Measurements from ENCODE around the gene SCLY. TPM values are rescaled to one million over a fixed set of nuclear protein-coding genes. Genes with fewer than 3 reads are reported as not detected.

The SCLY gene
- total and polyA plus RNA-seq, 2 of the 13 experiments (the other 11 are each of a cell fraction or from before 2014, with no cell fraction given): 27.9 to 38.6 TPM

DNA sequence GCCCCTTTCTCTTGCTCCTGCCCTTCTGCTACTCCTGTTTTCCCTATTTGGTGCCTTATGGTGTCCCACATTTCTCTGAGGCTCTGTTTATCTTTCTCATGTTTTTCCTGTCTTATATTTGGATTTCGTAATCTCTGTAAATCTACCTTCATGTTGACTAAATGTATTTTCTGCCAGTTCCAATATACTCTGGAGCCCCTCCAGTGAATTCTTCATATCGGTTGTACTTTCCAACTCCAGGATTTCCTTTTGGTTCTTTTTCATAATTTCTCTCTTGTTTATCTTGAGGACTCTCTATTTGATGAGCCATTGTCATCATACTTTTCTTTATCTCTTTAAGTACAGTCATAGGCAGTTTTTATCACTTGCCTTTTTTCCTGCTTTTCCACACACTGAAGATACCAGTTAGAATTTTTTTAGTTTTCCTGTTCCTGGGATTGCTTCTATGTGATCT, 19.1 kb downstream of the SCLY start (continued):
- TF ChIP-seq TOE1 (CRISPR knock-in tag; IDR thresholded peaks at IDR 0.05) (0 out of 2 replicates have a peak, but pooled peaks have one; percentile 80), FIP1L1 (IDR thresholded peaks at IDR 0.05; ENCODE audit: borderline replicate concordance, insufficient read depth, low read depth, low read length) (no peak), NFYC (CRISPR knock-in tag; IDR thresholded peaks at IDR 0.05) (peak; percentile 45), AKAP8 (CRISPR knock-in tag; IDR thresholded peaks at IDR 0.05) (no peak), ZNF180 (CRISPR knock-in tag; IDR thresholded peaks at IDR 0.05; ENCODE audit: borderline replicate concordance, low read depth) (no peak), ZNF577 (CRISPR knock-in tag; IDR thresholded peaks at IDR 0.05; ENCODE audit: borderline replicate concordance, low read depth) (no peak), TCF7L2 (IDR thresholded peaks at IDR 0.05; ENCODE audit: low read depth, low read length) (no peak), NR2F6 (IDR thresholded peaks at IDR 0.05) (peak; percentile 68; the same call in 1 of the 2 replicates), NR2F6 (CRISPR knock-in tag; IDR thresholded peaks at IDR 0.05) (peak; percentile 87), RBAK (CRISPR knock-in tag; IDR thresholded peaks at IDR 0.05) (no peak), SIX1 (CRISPR knock-in tag; IDR thresholded peaks at IDR 0.05; ENCODE audit: borderline replicate concordance) (peak; percentile 93), KLF16 (CRISPR knock-in tag; IDR thresholded peaks at IDR 0.05) (peak in 1 of 2 experiments; percentile 93; a peak in 2 of 4 replicates), ARNTL (CRISPR knock-in tag; IDR thresholded peaks at IDR 0.05) (no peak), AHR (CRISPR knock-in tag; IDR thresholded peaks at IDR 0.05) (no peak), PTBP1 (IDR thresholded peaks at IDR 0.05; ENCODE audit: low read depth, low read length, poor library complexity, severe bottlenecking) (no peak), IKZF4 (CRISPR knock-in tag; IDR thresholded peaks at IDR 0.05; ENCODE audit: borderline replicate concordance, low read depth, not compliant biosample characterization) (no peak), ZFAT (CRISPR knock-in tag; conservative IDR thresholded peaks at IDR 0.05) (no peak), ONECUT2 (CRISPR knock-in tag; IDR thresholded peaks at IDR 0.05) (no peak), NR3C1 (CRISPR knock-in tag; IDR thresholded peaks at IDR 0.05) (no peak), ZNF260 (CRISPR knock-in tag; IDR thresholded peaks at IDR 0.05; ENCODE audit: borderline replicate concordance, low read depth) (no peak), ZNF24 (IDR thresholded peaks at IDR 0.05) (peak; percentile 64; the same call in 1 of the 2 replicates), TAF15 (IDR thresholded peaks at IDR 0.05; ENCODE audit: low read depth, low read length, poor library complexity, severe bottlenecking) (no peak)
- TF ChIP-seq, protein P1, sequence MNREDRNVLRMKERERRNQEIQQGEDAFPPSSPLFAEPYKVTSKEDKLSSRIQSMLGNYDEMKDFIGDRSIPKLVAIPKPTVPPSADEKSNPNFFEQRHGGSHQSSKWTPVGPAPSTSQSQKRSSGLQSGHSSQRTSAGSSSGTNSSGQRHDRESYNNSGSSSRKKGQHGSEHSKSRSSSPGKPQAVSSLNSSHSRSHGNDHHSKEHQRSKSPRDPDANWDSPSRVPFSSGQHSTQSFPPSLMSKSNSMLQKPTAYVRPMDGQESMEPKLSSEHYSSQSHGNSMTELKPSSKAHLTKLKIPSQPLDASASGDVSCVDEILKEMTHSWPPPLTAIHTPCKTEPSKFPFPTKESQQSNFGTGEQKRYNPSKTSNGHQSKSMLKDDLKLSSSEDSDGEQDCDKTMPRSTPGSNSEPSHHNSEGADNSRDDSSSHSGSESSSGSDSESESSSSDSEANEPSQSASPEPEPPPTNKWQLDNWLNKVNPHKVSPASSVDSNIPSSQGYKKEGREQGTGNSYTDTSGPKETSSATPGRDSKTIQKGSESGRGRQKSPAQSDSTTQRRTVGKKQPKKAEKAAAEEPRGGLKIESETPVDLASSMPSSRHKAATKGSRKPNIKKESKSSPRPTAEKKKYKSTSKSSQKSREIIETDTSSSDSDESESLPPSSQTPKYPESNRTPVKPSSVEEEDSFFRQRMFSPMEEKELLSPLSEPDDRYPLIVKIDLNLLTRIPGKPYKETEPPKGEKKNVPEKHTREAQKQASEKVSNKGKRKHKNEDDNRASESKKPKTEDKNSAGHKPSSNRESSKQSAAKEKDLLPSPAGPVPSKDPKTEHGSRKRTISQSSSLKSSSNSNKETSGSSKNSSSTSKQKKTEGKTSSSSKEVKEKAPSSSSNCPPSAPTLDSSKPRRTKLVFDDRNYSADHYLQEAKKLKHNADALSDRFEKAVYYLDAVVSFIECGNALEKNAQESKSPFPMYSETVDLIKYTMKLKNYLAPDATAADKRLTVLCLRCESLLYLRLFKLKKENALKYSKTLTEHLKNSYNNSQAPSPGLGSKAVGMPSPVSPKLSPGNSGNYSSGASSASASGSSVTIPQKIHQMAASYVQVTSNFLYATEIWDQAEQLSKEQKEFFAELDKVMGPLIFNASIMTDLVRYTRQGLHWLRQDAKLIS (CRISPR knock-in tag; IDR thresholded peaks at IDR 0.05): no peak
- TF ChIP-seq, protein P2, sequence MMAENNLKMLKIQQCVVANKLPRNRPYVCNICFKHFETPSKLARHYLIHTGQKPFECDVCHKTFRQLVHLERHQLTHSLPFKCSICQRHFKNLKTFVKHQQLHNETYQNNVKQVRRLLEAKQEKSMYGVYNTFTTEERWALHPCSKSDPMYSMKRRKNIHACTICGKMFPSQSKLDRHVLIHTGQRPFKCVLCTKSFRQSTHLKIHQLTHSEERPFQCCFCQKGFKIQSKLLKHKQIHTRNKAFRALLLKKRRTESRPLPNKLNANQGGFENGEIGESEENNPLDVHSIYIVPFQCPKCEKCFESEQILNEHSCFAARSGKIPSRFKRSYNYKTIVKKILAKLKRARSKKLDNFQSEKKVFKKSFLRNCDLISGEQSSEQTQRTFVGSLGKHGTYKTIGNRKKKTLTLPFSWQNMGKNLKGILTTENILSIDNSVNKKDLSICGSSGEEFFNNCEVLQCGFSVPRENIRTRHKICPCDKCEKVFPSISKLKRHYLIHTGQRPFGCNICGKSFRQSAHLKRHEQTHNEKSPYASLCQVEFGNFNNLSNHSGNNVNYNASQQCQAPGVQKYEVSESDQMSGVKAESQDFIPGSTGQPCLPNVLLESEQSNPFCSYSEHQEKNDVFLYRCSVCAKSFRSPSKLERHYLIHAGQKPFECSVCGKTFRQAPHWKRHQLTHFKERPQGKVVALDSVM (CRISPR knock-in tag; IDR thresholded peaks at IDR 0.05): no peak
- TF ChIP-seq, protein P3, sequence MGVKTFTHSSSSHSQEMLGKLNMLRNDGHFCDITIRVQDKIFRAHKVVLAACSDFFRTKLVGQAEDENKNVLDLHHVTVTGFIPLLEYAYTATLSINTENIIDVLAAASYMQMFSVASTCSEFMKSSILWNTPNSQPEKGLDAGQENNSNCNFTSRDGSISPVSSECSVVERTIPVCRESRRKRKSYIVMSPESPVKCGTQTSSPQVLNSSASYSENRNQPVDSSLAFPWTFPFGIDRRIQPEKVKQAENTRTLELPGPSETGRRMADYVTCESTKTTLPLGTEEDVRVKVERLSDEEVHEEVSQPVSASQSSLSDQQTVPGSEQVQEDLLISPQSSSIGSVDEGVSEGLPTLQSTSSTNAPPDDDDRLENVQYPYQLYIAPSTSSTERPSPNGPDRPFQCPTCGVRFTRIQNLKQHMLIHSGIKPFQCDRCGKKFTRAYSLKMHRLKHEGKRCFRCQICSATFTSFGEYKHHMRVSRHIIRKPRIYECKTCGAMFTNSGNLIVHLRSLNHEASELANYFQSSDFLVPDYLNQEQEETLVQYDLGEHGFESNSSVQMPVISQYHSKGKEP (CRISPR knock-in tag; IDR thresholded peaks at IDR 0.05): 0 out of 2 replicates have a peak, but pooled peaks have one; percentile 59
